ENCODE measurements around the gene ATG9A.
A peak's percentile ranks its signal among the peaks of the same experiment; 100 is the strongest.

The ATG9A gene

DNA sequence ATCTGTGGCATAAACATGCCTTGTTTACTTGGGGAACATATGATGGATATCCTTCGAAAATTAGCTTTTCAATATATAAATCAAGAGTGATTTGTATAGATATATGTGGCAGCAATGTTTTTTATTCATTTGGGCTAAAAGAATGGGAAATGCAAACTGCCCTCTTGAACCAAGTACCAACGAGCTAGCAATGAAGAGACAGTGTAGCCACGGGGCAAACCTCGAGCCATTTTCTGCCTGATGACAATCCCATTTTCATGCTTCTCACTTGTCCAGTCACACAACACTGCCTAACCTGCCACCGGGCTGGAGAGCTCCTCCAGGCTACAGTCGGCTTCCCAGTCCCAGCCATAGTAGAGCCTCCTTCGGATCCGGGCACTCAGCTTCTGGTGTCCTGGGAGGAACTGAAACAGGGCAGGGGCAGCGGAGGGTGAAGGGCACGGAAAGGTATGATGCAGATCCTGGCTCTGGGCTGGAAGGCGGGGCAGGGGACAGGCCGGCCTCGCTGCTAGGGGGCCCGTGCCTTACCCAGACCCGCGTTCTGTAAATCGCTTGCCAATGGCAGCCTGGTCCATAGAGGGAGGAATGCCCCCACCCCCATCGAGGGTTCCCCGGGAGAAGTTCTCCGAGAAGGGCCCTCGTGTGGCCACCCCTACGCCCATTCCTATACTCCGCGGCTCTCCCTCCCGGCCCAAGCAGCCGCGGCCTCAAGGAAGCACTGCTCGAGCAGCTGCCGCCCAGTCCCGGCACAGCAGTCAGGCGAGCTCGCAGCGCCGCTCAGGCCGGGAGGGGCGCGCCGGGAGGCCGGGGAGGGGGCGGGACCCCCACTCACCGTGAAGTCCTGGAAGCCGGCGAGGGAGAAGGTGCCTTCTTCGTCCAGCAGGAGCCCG, 53.3 kb downstream of the ATG9A start:
- no peak for DNase-seq

DNA sequence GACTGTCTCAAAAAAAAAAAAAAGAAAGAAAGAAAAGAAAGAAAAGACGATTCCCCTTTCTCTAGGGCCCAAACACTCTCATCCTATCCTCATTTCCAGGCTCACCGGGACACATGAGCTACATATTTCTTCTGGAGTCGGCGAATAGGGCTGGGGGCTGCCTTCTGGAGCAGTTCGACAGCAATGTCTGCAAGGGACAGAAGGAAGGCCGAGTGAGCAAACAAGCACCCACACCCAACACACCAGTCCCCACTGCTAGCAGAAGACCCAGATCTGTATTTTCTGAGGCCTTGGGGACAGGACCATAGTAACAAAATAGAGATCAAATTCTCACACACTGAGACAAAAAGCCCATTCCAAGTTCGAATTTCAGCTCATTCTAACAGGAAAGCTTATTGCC, 54.0 kb downstream of the ATG9A start:
- no peak for DNase-seq

DNA sequence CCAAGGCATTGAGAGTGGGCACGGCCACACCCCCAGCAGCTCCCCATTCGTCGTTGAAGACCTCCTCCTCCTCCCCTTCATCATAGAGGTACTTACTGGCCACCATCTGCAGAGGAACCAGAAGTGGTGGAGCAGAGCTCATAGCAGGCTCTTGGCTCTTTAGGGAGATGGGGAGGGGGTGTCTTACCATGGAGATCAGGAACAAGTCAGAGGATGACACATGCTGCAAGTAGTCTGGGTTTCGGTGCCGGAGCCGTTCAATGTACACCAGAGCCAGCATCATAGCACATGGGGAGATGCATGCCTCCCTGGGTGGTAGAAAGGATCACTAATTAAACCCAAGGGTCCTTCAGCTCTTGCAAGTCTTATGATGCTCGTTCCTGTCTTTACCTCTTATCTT, 54.6 kb downstream of the ATG9A start:
- no peak for DNase-seq

DNA sequence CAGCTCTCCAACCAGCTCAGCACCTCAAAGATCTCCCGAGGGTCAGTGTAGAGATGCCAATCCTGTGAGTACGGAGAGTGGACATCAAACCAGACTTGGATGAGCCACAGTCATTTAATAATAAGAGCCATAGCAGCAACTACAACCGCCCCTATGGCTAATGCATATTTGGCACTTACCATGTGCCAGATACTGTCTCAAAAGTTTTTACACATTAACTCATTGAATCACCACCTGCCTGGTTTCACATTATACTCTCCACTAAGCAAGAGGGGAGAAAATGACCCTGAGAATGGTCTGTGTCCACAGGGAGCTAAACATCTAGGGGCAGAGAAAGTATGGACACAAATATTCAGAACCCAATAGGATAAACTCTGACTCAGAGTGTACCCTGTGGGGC, 55.3 kb downstream of the ATG9A start:
- DNase-seq = no peak

DNA sequence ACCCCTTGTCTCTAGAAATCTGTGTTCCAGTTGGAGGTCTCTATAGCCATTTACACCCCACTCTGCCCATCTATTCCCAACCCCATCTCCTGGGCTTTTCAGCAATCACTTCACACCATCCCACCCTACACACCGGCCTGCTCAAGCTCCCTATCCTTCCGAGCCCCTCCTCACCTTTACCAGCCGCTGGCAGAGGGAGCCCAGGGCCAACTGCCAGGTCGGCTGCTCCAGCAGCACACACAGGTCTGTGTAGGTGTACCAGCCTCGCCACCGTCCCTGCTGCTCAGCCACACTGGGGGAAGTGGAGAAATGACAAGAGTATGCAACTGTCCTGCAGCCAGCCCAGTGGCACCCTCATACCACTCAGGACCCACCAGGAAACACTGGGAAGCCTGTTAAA, 56.3 kb downstream of the ATG9A start:
- no peak for DNase-seq

DNA sequence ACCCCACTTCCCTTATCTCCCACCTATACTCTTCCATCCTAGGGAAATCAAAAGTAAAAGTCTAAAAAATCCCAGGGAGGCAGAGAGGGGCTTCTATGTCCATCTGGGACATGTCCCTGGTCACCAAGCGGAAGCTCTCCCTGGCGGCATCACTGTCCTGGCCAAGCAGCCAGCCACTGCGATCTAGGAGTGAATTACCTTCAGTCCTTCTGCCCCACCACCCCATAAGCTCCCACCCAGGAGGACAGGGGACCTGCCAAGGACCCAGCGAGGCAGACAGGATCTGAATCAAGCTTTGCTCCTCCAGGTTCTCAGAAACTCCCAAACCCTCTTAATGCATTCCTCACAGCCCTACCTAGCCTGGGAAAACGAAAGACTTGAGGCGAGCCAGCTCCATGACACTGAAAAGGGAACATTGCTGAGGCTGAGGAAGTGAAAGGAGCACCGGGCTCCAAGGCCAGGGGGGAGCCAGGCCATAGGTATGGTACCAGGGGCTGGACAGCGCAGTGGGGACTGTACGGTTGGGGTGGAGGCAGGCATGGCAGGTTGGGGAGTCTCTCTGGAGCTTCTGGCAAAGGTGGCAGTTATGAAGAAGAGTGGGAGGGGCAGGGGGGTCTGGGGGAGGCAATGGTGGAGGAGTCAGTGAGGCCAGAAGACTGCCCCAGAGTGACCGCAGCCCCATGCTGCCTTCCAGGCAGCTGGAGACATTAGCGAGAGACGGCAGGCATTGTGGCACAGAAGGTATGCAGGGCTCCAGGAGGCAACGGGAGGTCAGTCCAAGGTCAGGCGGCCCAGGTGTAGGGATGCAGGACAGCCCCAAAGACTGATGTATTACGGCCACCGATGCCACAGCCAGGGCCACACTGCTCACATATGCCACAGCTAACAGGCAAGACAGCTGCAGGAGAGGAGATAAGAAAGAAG, 56.9 kb downstream of the ATG9A start:
- DNase-seq = no peak

DNA sequence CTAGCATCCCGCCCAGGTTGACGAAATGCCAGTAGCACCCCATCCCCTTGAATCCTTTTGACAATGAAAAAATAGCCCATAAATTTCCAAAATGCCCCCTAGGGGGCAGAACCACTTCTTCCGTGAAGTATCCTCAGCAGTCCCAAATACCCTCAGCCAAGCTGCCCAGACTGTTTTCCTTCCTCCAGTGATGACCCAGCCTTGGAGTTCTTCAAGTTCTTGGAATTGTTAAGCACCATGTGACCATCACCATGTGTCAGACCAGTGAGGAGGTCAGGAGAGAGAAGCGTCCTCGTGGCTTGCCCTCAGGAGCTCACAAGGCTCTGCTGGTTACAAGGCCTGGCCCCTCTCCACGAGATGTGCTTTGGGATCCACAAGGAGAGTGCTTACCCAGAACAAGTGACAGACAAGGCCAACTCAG, 58.2 kb downstream of the ATG9A start:
- peak; percentile 54 for DNase-seq

DNA sequence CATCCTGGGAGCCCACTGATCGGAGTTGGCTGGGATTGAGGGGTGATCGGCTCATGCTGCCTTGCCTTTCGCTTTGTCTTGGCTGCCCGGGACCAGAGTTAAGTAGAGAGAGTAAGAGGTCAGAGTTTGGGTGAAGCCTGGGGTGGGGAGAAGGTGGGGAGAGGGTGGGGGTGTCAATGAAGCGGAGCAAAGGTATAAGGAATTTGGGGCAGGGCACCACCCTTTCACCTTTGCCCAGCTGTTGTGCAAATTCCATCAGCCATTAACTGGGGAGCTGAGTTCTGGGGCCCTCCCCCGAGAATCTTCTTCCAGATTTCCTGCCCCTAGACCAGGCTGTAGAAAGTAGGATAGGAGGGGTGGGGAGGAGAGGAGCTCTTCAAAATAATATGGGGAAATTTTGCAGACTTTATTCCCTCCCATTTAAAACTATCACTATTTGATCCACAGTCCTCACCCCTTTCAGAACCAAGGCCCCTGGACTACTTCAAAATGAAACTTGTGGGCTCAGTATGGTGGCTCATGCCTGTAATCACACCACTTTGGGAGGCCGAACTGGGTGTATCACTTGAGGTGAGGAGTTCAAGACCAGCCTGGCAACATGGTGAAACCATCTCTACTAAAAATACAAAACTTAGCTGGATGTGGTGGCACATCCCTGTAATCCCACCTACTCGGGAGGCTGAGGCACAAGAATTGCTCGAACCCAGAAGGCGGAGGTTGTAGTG, 59.3 kb downstream of the ATG9A start, which contains the start of gene SLC23A3:
SLC23A3 (minus strand) TSS at position 100 of the 725 bp plus-strand sequence; CDS start at position 55, 45 bp downstream.
- no peak for DNase-seq
